ENCODE measurements around the gene NME7. TPM values are rescaled to one million over a fixed set of nuclear protein-coding genes. Genes with fewer than 3 reads are reported as not detected.

Gene NME7
- total RNA-seq, 1 experiment from 2014 or later: 21.8 TPM

- Histone ChIP-seq H3K79me2 (ENCODE audit: insufficient read depth, low read length) (no peaks in the 10 kb centered on the region), H3K27ac (ENCODE audit: low read depth, low read length) (no peak overlapping the region), H3K4me1 (ENCODE audit: control insufficient read depth in 1 of 2, insufficient read depth in 2 of 2, low read length in 2 of 2) (no peaks in the 10 kb centered on the region), H3K27me3 (ENCODE audit: insufficient read depth, low read length) (no peaks in the 10 kb centered on the region), H3K4me3 (replicated peaks in 1 of 2; ENCODE audit: low read depth in 1 of 2, low read length in 2 of 2) (no peak overlapping the region), H3K9me3 (ENCODE audit: control insufficient read depth in 1 of 2, insufficient read depth in 1 of 2, low read depth in 1 of 2, low read length in 2 of 2) (no peaks in the 10 kb centered on the region), H3K9me2 (ENCODE audit: insufficient read depth) (no peaks in the 10 kb centered on the region), H2AFZ (ENCODE audit: low read depth, low read length, poor library complexity, severe bottlenecking) (no peak overlapping the region), H3K9ac (ENCODE audit: low read length) (no peak overlapping the region), H3K4me2 (ENCODE audit: low read length) (no peak overlapping the region), H3K36me3 (ENCODE audit: control insufficient read depth in 1 of 2, insufficient read depth in 2 of 2, low read length in 2 of 2) (no peaks in the 10 kb centered on the region), H4K20me1 (ENCODE audit: insufficient read depth) (no peaks in the 10 kb centered on the region)
- DNase-seq (ENCODE audit: low read depth, low spot score): no peak
- ChIA-PET RAD21 (ENCODE audit: low non-redundant PET in 1 of 2, low total read pairs in 2 of 2, uncharacterized antibody in 2 of 2, unreplicated experiment in 2 of 2) (no interaction called here), CTCF (no interaction called here), POLR2A (interaction anchor here (0.5 kb wide), 1 partner anchor 13 kb away, joined by 3 read pairs; no protein-coding TSS in a partner anchor)
- BruUV-seq (replicated peaks): no TSS peak
- intact Hi-C loops (cut with micrococcal nuclease): no loop called here
- TF ChIP-seq SRF (IDR thresholded peaks at IDR 0.05; ENCODE audit: low read depth) (no peak), TCF7L2 (IDR thresholded peaks at IDR 0.05; ENCODE audit: borderline replicate concordance, extremely low read depth, insufficient read depth, insufficient read length) (no peak), ZFX (IDR thresholded peaks at IDR 0.05) (no peak), YY1 (IDR thresholded peaks at IDR 0.05; ENCODE audit: extremely low read depth, insufficient replicate concordance, low read depth, low read length) (no peak), SIN3A (IDR thresholded peaks at IDR 0.05; ENCODE audit: low read depth) (no peak), POLR2AphosphoS5 (IDR thresholded peaks at IDR 0.05; ENCODE audit: low read depth, low read length) (no peak), ELF1 (IDR thresholded peaks at IDR 0.05; ENCODE audit: borderline replicate concordance, low read depth) (no peak), EZH2phosphoT487 (IDR thresholded peaks at IDR 0.05; ENCODE audit: borderline replicate concordance) (no peak), EGR1 (IDR thresholded peaks at IDR 0.05; ENCODE audit: low read depth) (no peak), ZNF274 (IDR thresholded peaks at IDR 0.05; ENCODE audit: low read depth, low read length) (no peak), POLR2A (IDR thresholded peaks at IDR 0.05; ENCODE audit: borderline replicate concordance, extremely low read depth, insufficient read depth, insufficient read length) (no peak), CEBPB (IDR thresholded peaks at IDR 0.05; ENCODE audit: low read depth) (no peak), ATF3 (IDR thresholded peaks at IDR 0.05) (no peak), JUND (IDR thresholded peaks at IDR 0.05) (no peak)
- TF ChIP-seq, protein P1, sequence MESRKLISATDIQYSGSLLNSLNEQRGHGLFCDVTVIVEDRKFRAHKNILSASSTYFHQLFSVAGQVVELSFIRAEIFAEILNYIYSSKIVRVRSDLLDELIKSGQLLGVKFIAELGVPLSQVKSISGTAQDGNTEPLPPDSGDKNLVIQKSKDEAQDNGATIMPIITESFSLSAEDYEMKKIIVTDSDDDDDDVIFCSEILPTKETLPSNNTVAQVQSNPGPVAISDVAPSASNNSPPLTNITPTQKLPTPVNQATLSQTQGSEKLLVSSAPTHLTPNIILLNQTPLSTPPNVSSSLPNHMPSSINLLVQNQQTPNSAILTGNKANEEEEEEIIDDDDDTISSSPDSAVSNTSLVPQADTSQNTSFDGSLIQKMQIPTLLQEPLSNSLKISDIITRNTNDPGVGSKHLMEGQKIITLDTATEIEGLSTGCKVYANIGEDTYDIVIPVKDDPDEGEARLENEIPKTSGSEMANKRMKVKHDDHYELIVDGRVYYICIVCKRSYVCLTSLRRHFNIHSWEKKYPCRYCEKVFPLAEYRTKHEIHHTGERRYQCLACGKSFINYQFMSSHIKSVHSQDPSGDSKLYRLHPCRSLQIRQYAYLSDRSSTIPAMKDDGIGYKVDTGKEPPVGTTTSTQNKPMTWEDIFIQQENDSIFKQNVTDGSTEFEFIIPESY (IDR thresholded peaks at IDR 0.05; ENCODE audit: extremely low read depth, insufficient replicate concordance, low read length): no peak
- no peak for ATAC-seq
Observed at GRCh38 chr1:169202791-169203665, 164.6 kb downstream of the NME7 start.
